ENCODE data around the gene DENND6B.
A peak's percentile ranks its signal among the peaks of the same experiment; 100 is the strongest.

The DENND6B gene

DNA sequence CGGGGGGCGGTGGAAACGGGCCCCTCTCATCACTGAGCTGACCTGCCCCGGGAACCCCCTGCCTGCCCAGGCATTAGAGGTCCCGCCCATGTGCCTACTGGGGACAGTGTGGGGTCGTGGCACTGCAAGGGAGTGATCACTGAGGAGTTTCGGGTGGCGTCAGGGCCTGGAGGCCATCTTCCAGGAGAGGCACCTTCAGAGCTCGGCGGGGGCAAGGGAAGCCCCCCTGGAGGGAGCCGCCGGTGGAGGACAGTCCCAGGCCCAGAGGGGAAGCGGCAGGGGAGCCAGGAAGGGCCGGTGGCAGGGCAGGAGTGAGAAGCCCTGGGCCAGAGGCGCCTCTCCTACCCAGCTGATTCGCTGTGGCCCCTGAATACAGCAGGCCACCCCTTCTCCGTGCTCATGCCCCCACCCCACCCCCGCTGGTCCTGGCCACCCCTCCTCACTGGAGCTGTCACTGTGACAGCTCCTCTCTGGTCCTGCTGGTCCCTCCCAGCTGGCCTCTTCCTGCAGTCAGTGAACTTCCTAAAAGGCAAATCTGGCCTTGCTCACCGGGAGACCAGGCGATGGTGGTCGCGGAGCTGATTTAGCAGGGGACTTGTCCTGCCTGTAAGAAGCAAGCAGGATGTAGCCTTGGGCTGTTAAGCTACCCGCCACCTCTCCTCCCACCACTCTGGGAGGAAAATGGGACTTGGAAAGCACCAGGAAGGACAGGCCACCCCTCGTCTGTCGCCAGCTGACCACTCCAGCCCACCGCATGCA, 54.6 kb downstream of the DENND6B start:
- CTCF ChIA-PET, result interaction anchor here (0.5 to 1.7 kb wide), 10 partner anchors 9 to 70 kb away, joined by 3 to 6 read pairs (median 4); partner anchors contain the start of gene HDAC10
- POLR2A ChIA-PET, result interaction anchor here (1.0 to 2.0 kb wide), 11 partner anchors 9 to 253 kb away, joined by 3 to 9 read pairs (median 4); partner anchors contain the start of genes HDAC10, MAPK12, PLXNB2 and SCO2
- TF ChIP-seq LEF1 (IDR thresholded peaks at IDR 0.05; ENCODE audit: borderline replicate concordance) (no peak), ARNT (IDR thresholded peaks at IDR 0.05) (no peak), ZNF384 (IDR thresholded peaks at IDR 0.05) (no peak), TARDBP (IDR thresholded peaks at IDR 0.05) (no peak), FOXA1 (IDR thresholded peaks at IDR 0.05) (no peak), SP1 (IDR thresholded peaks at IDR 0.05) (no peak)
- TF ChIP-seq, protein P1, sequence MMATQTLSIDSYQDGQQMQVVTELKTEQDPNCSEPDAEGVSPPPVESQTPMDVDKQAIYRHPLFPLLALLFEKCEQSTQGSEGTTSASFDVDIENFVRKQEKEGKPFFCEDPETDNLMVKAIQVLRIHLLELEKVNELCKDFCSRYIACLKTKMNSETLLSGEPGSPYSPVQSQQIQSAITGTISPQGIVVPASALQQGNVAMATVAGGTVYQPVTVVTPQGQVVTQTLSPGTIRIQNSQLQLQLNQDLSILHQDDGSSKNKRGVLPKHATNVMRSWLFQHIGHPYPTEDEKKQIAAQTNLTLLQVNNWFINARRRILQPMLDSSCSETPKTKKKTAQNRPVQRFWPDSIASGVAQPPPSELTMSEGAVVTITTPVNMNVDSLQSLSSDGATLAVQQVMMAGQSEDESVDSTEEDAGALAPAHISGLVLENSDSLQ (IDR thresholded peaks at IDR 0.05), result no peak
- no peak for DNase-seq (ENCODE audit: extremely low spot score)

GRCh38 chr22:50271519-50271970, 55.3 kb downstream of the DENND6B start:
- ChIA-PET CTCF (interaction anchor here (0.8 to 1.7 kb wide), 4 partner anchors 8 to 70 kb away, joined by 4 read pairs; no protein-coding TSS in a partner anchor), POLR2A (interaction anchor here (1.1 to 2.0 kb wide), 9 partner anchors 8 to 254 kb away, joined by 3 to 9 read pairs (median 4); partner anchors contain the start of genes HDAC10, PLXNB2 and SCO2)
- peak; percentile 81 for DNase-seq (ENCODE audit: extremely low spot score)
- no peak for TF ChIP-seq SUZ12 (IDR thresholded peaks at IDR 0.05)
- no peak for TF ChIP-seq BHLHE40 (IDR thresholded peaks at IDR 0.05; ENCODE audit: borderline replicate concordance)
- TF ChIP-seq LEF1 (IDR thresholded peaks at IDR 0.05; ENCODE audit: borderline replicate concordance), result no peak
- no peak for TF ChIP-seq ARNT (IDR thresholded peaks at IDR 0.05)
- TF ChIP-seq L3MBTL2 (conservative IDR thresholded peaks at IDR 0.05), result no peak
- no peak for TF ChIP-seq FOXM1 (IDR thresholded peaks at IDR 0.05; ENCODE audit: borderline replicate concordance)
- TF ChIP-seq NFRKB (IDR thresholded peaks at IDR 0.05), result no peak
- no peak for TF ChIP-seq SP1 (IDR thresholded peaks at IDR 0.05)
- no peak for TF ChIP-seq HDGF (IDR thresholded peaks at IDR 0.05; ENCODE audit: borderline replicate concordance)
- TF ChIP-seq, protein P1 (IDR thresholded peaks at IDR 0.05), result no peak
- no peak for TF ChIP-seq FOXA1 (IDR thresholded peaks at IDR 0.05)
- TF ChIP-seq ZNF384 (IDR thresholded peaks at IDR 0.05), result no peak
- TF ChIP-seq CTBP1 (IDR thresholded peaks at IDR 0.05; ENCODE audit: borderline replicate concordance), result no peak
- no peak for TF ChIP-seq ELF4 (IDR thresholded peaks at IDR 0.05)
- no peak for TF ChIP-seq FOXK2 (IDR thresholded peaks at IDR 0.05)
- no peak for TF ChIP-seq TARDBP (IDR thresholded peaks at IDR 0.05)

DNA sequence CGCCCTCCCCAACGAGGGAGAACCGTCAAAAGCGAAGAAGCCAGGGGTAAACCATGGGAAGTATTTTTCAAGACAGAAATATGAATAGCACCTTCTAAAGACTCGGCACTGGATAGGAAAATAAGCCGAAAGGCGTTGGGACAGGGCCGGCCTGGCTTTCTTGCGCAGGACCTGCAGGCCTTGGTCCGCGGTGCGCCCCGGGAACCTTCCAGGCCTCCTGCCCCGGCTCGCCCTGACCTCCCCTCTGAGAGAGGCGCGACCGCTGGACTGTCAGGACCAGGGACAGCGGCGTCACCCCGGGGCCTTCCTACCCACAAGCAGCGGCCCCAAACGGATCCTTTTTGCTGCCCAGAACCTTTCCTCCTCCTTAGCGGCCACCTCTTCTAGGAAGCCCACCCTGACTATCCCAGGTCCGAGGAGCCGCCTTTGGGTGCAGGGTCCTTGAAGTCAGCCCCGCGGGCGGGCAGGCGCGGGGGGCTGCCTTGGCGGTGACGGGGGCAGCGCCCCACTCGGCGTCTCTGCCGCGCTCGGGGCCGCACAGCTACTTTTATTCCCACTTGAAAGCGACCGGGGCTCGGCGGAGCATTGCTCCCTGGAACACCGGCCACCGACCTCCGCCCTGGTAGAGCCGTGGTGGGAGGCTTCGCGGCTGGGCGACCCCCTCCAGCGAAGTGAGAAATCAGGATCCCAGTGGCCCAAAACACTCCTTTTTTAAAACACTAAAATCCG, 56.0 kb downstream of the DENND6B start:
- CTCF ChIA-PET, result interaction anchor here (0.9 to 1.7 kb wide), 3 partner anchors 8 to 71 kb away, joined by 4 read pairs; no protein-coding TSS in a partner anchor
- no peak for TF ChIP-seq NFRKB (IDR thresholded peaks at IDR 0.05)
- TF ChIP-seq SP1 (IDR thresholded peaks at IDR 0.05), result no peak
- TF ChIP-seq LEF1 (IDR thresholded peaks at IDR 0.05; ENCODE audit: borderline replicate concordance), result no peak
- TF ChIP-seq HDGF (IDR thresholded peaks at IDR 0.05; ENCODE audit: borderline replicate concordance), result no peak
- no peak for TF ChIP-seq BHLHE40 (IDR thresholded peaks at IDR 0.05; ENCODE audit: borderline replicate concordance)
- TF ChIP-seq CTBP1 (IDR thresholded peaks at IDR 0.05; ENCODE audit: borderline replicate concordance), result no peak
- no peak for TF ChIP-seq SUZ12 (IDR thresholded peaks at IDR 0.05)
- TF ChIP-seq L3MBTL2 (conservative IDR thresholded peaks at IDR 0.05), result no peak
- TF ChIP-seq FOXA1 (IDR thresholded peaks at IDR 0.05), result no peak
- TF ChIP-seq ZNF384 (IDR thresholded peaks at IDR 0.05), result no peak
- TF ChIP-seq, protein P1 (IDR thresholded peaks at IDR 0.05), result no peak
- TF ChIP-seq FOXM1 (IDR thresholded peaks at IDR 0.05; ENCODE audit: borderline replicate concordance), result no peak
- POLR2A ChIA-PET, result interaction anchor here (1.3 to 1.7 kb wide), 2 partner anchors 7 to 57 kb away, joined by 3 to 5 read pairs; no protein-coding TSS in a partner anchor
- peak; percentile 37 for DNase-seq (ENCODE audit: extremely low spot score)

GRCh38 chr22:50269970-50270665, 56.7 kb downstream of the DENND6B start, which contains the start of gene MAPK11:
TSS of gene MAPK11 (minus strand) at chr22:50270380. CDS start at chr22:50270292, 88 bp downstream.
- TF ChIP-seq ZNF384 (IDR thresholded peaks at IDR 0.05) (no peak), L3MBTL2 (conservative IDR thresholded peaks at IDR 0.05) (no peak), SP1 (IDR thresholded peaks at IDR 0.05) (no peak), CTBP1 (IDR thresholded peaks at IDR 0.05; ENCODE audit: borderline replicate concordance) (no peak), ELF4 (IDR thresholded peaks at IDR 0.05) (no peak)
- POLR2A ChIA-PET, result no interaction called here
- CTCF ChIA-PET, result no interaction called here
- DNase-seq (ENCODE audit: extremely low spot score), result no peak

- no peak for DNase-seq (ENCODE audit: extremely low spot score)
- ChIA-PET CTCF (no interaction called here), POLR2A (no interaction called here)
- TF ChIP-seq FOXA1 (IDR thresholded peaks at IDR 0.05), result no peak
- TF ChIP-seq CTBP1 (IDR thresholded peaks at IDR 0.05; ENCODE audit: borderline replicate concordance), result no peak
Observed at GRCh38 chr22:50269573-50269969, 57.2 kb downstream of the DENND6B start.
